NCI-H226 (cell line): Measurements from ENCODE around the gene ISY1.
"Not testable (repeated sequence)": the region's sequence is repeated elsewhere in the genome, so short reads cannot be mapped to it uniquely, and the experiment has no call there.

Source experiments
- DNase-seq: peaks from one replicate; pipeline ENCODE4 v3.0.0-alpha.2; 2015

Gene ISY1

GRCh38 chr3:129166579-129167332, 5.9 kb upstream of the ISY1 start:
- no peak for DNase-seq

- not testable (repeated sequence) for DNase-seq
These were observed 4.7 kb upstream of the ISY1 start for GRCh38 chr3:129165594-129165993.

GRCh38 chr3:129164500-129164899, 3.6 kb upstream of the ISY1 start:
- no peak for DNase-seq

GRCh38 chr3:129162729-129163579, 2.1 kb upstream of the ISY1 start:
- no peak for DNase-seq

GRCh38 chr3:129161860-129162271, 1.0 kb upstream of the ISY1 start:
- no peak for DNase-seq

GRCh38 chr3:129144786-129145185, 16.1 kb downstream of the ISY1 start:
- no peak for DNase-seq

- DNase-seq = not testable (repeated sequence)
These were observed 19.9 kb downstream of the ISY1 start for GRCh38 chr3:129141011-129141410.

GRCh38 chr3:129139911-129140310, 21.0 kb downstream of the ISY1 start:
- no peak for DNase-seq

- not testable (repeated sequence) for DNase-seq
These were observed 24.6 kb downstream of the ISY1 start for GRCh38 chr3:129136275-129136674.

- no peak for DNase-seq
These were observed 28.6 kb downstream of the ISY1 start for GRCh38 chr3:129132097-129132866.

GRCh38 chr3:129131465-129132088, 29.3 kb downstream of the ISY1 start:
- no peak for DNase-seq

- no peak for DNase-seq
These were observed 30.5 kb downstream of the ISY1 start for GRCh38 chr3:129130291-129130813.

- no peak for DNase-seq
These were observed 32.3 kb downstream of the ISY1 start for GRCh38 chr3:129128357-129129155.

GRCh38 chr3:129126726-129127280, 34.1 kb downstream of the ISY1 start:
- no peak for DNase-seq

GRCh38 chr3:129123314-129124060, 37.4 kb downstream of the ISY1 start:
- no peak for DNase-seq

- DNase-seq = no peak
These were observed 38.4 kb downstream of the ISY1 start for GRCh38 chr3:129122412-129123011.

GRCh38 chr3:129121792-129122411, 39.0 kb downstream of the ISY1 start, which contains the start of gene RAB43:
RAB43 (minus strand) TSS chr3:129121804; CDS start chr3:129121489, 315 bp downstream.
- DNase-seq = peak; percentile 73

GRCh38 chr3:129121016-129121791, 39.7 kb downstream of the ISY1 start:
- peak; percentile 56 for DNase-seq
